B cell (primary cell): ENCODE results near the gene ALPK3. TPM values are rescaled to one million over a fixed set of nuclear protein-coding genes. Genes with fewer than 3 reads are reported as not detected.

Source experiments
- ATAC-seq: fragments of 200-7000 bp; cut with Tn5 transposase; one replicate; pipeline ENCODE4 v1.10.0; 2021; ENCODE audit warnings: low read depth, mild to moderate bottlenecking, moderate number of reproducible peaks, moderate library complexity
- CTCF ChIA-PET: fragments of 350-600 bp; sonication (Branson Sonifier 250); formaldehyde crosslinking; loops from one replicate; lab custom pipeline; 2021; ENCODE audit warnings: antibody characterized with exemption, inconsistent platforms; lab: Charles Lee
- POLR2A ChIA-PET: fragments of 350-600 bp; sonication (Branson Sonifier 250); formaldehyde crosslinking; loops from one replicate; lab custom pipeline; 2021; ENCODE audit warnings: antibody characterized with exemption; lab: Charles Lee
- DNase-seq: peaks from one replicate; pipeline ENCODE4 v3.0.0; 2013
- H2AFZ ChIP-seq: 2 replicates; pipeline ENCODE4 v1.6.1; 2012; ENCODE audit warnings: mild to moderate bottlenecking, low read depth, low read length; ENCODE audit not compliant: insufficient read depth, poor library complexity, severe bottlenecking
- H3K27ac ChIP-seq, 2 donors: 1 replicate in 1 of 2; 2 replicates in 1 of 2; pipeline ENCODE4 v1.5.1; 2012 to 2013; ENCODE audit warnings: low read length in 2 of 2, mild to moderate bottlenecking in 2 of 2, moderate library complexity in 1 of 2
- H3K27me3 ChIP-seq, 4 experiments: fragments of 200-600 bp in 1 of 4; sonication (generic) in 1 of 4; replicated peaks in 1 of 4; 1 replicate in 2 of 4; 2 replicates in 2 of 4; pipeline versions ENCODE4 v1.6.1 to v1.7.0; 2013 to 2016; ENCODE audit warnings: low read length in 3 of 4, mild to moderate bottlenecking in 2 of 4, mixed read lengths in 1 of 4, moderate library complexity in 1 of 4; ENCODE audit not compliant: insufficient read depth in 4 of 4, control insufficient read depth in 3 of 4; ENCODE audit errors: control extremely low read depth in 1 of 4
- H3K36me3 ChIP-seq, 2 experiments: replicated peaks in 1 of 2; 1 replicate in 1 of 2; 2 replicates in 1 of 2; pipeline versions ENCODE4 v1.6.1 to v1.7.1; 2013; ENCODE audit warnings: low read length in 1 of 2; ENCODE audit not compliant: insufficient read depth in 2 of 2, control insufficient read depth in 1 of 2; ENCODE audit errors: control extremely low read depth in 1 of 2, extremely low read depth in 1 of 2
- H3K4me1 ChIP-seq, 2 donors: fragments of 200-600 bp in 1 of 2; sonication (generic) in 1 of 2; 1 replicate in 1 of 2; 2 replicates in 1 of 2; pipeline versions ENCODE4 v1.5.1 to v1.6.1; 2013 to 2017; ENCODE audit warnings: low read length in 2 of 2; ENCODE audit not compliant: control insufficient read depth in 2 of 2, insufficient read depth in 2 of 2
- H3K4me2 ChIP-seq: replicated peaks from 2 replicates; pipeline ENCODE3; 2012; ENCODE audit warnings: mild to moderate bottlenecking, low read depth, low read length; ENCODE audit not compliant: poor library complexity, severe bottlenecking
- H3K4me3 ChIP-seq, 5 experiments: fragments of 200-600 bp in 1 of 5; sonication (generic) in 1 of 5; 1 replicate in 3 of 5; 2 replicates in 2 of 5; pipeline versions ENCODE4 v1.5.1 to v1.7.0; 2011 to 2016; ENCODE audit warnings: low read length in 4 of 5, mild to moderate bottlenecking in 4 of 5, low read depth in 2 of 5, control low read depth in 1 of 5, moderate library complexity in 1 of 5; ENCODE audit not compliant: insufficient read depth in 1 of 5; ENCODE audit errors: control extremely low read depth in 1 of 5, extremely low read depth in 1 of 5
- H3K79me2 ChIP-seq: fragments of 200-600 bp; sonication (generic); one replicate; pipeline ENCODE4 v1.6.0; 2016; ENCODE audit warnings: low read length; ENCODE audit not compliant: control insufficient read depth, insufficient read depth
- H3K9ac ChIP-seq: fragments of 200-600 bp; sonication (generic); 2 replicates; pipeline ENCODE4 v1.6.1; 2017; ENCODE audit warnings: mild to moderate bottlenecking, low read length, moderate library complexity
- H3K9me3 ChIP-seq, 3 donors: one replicate each; pipeline versions ENCODE4 v1.6.1 to v1.7.1; 2013; ENCODE audit warnings: low read length in 2 of 3; ENCODE audit not compliant: control insufficient read depth in 2 of 3, insufficient read depth in 1 of 3; ENCODE audit errors: control extremely low read depth in 1 of 3
- H4K20me1 ChIP-seq: 2 replicates; pipeline ENCODE4 v1.6.0; 2012; ENCODE audit warnings: mild to moderate bottlenecking, low read length; ENCODE audit not compliant: insufficient read depth, control insufficient read depth, poor library complexity, severe bottlenecking
- H3K27ac Mint-ChIP-seq: one replicate; pipeline ENCODE4 v1.8.0; 2021; ENCODE audit warnings: mixed read lengths
- H3K27me3 Mint-ChIP-seq: one replicate; pipeline ENCODE4 v1.8.0; 2021; ENCODE audit warnings: mixed read lengths
- H3K4me1 Mint-ChIP-seq: one replicate; pipeline ENCODE4 v1.8.0; 2021; ENCODE audit warnings: mixed read lengths
- H3K4me3 Mint-ChIP-seq: one replicate; pipeline ENCODE4 v1.8.0; 2021; ENCODE audit warnings: mixed read lengths
- H3K9me3 Mint-ChIP-seq: one replicate; pipeline ENCODE4 v1.8.0; 2022; ENCODE audit warnings: mixed read lengths; ENCODE audit not compliant: insufficient read depth
- EZH2 ChIP-seq: IDR thresholded peaks from 2 replicates; pipeline ENCODE4 v1.6.1; 2012; ENCODE audit warnings: borderline replicate concordance, low read depth, mild to moderate bottlenecking, moderate library complexity, low read length; ENCODE audit not compliant: insufficient read depth, poor library complexity, severe bottlenecking
- WGBS: methylation state at CpG from one replicate; pipeline ENCODE4 v1.1.5; 2013; ENCODE audit warnings: missing lambda C conversion rate; ENCODE audit not compliant: insufficient coverage; 5-methylcytosine and 5-hydroxymethylcytosine counted together
- intact Hi-C: fragments of 100-400 bp; cut with micrococcal nuclease; formaldehyde crosslinking; loops from one replicate; pipeline ENCODE4 v1.10.0; 2022
- polyA plus RNA-seq: library from polyadenylated mRNA; depleted of rRNA; stranded (reverse); fragments of >200 nt; gene quantifications from 2 replicates; pipeline ENCODE4 v1.2.3, GENCODE V29; 2012
- total RNA-seq, 2 donors: library from RNA; stranded (reverse); fragments of 120-200 nt in 1 of 2; gene quantifications; 1 replicate in 1 of 2; 2 replicates in 1 of 2; pipeline versions ENCODE4 v1.2.3 to v1.2.4, GENCODE V29; 2013 to 2022
- TF ChIP-seq, protein P1 (sequence below): fragments of 200-600 bp; IDR thresholded peaks from one replicate; pipeline ENCODE4 v1.8.0; 2022; ENCODE audit warnings: antibody characterized with exemption, mild to moderate bottlenecking

Gene ALPK3
- total and polyA plus RNA-seq, 2 donors (not counting 1 experiment from before 2014, with no cell fraction given), result 0.07 to 0.15 TPM

DNA sequence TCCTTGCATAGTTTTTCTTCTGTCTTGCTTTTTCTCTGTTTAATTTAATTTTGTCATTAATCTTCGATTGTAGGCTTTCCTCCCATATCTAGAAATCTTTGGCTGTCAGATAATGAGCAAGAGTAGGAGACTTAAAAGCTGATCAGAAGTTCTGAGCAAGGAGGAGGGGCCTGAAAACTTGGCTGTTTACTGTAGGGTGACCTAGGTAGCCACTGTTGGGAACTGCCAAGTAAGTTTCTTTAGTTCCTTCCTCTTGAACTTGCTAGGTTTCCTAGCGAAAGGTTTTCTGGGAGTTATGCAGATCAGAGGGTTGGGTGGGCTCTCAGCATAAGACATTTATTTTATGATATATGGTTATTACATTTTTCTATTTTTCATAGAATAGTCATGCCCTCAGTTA, 14.5 kb downstream of the ALPK3 start:
- H3K9me3 ChIP-seq, result no peaks in the 10 kb centered on the region
- intact Hi-C loops, result no loop called here
- no peaks in the 10 kb centered on the region for H3K4me1 ChIP-seq
- no peak for ATAC-seq
- Mint-ChIP-seq H3K27ac (no peak overlapping the region), H3K9me3 (no peaks in the 10 kb centered on the region), H3K4me1 (no peaks in the 10 kb centered on the region), H3K4me3 (no peak overlapping the region), H3K27me3 (peaks cover 23% of the 10 kb centered on the region)
- CTCF ChIA-PET, result no interaction called here
- TF ChIP-seq EZH2, result no peak
- TF ChIP-seq, protein P1, sequence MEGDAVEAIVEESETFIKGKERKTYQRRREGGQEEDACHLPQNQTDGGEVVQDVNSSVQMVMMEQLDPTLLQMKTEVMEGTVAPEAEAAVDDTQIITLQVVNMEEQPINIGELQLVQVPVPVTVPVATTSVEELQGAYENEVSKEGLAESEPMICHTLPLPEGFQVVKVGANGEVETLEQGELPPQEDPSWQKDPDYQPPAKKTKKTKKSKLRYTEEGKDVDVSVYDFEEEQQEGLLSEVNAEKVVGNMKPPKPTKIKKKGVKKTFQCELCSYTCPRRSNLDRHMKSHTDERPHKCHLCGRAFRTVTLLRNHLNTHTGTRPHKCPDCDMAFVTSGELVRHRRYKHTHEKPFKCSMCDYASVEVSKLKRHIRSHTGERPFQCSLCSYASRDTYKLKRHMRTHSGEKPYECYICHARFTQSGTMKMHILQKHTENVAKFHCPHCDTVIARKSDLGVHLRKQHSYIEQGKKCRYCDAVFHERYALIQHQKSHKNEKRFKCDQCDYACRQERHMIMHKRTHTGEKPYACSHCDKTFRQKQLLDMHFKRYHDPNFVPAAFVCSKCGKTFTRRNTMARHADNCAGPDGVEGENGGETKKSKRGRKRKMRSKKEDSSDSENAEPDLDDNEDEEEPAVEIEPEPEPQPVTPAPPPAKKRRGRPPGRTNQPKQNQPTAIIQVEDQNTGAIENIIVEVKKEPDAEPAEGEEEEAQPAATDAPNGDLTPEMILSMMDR, result no peak
- H3K27me3 ChIP-seq, result no peaks in the 10 kb centered on the region
- H3K4me3 ChIP-seq, result no peak overlapping the region
- no peaks in the 10 kb centered on the region for H3K79me2 ChIP-seq
- H2AFZ ChIP-seq, result no peak overlapping the region
- no CpG with 5 or more reads among the region's 2 CpGs for WGBS
- no peaks in the 10 kb centered on the region for H3K36me3 ChIP-seq
- H3K9ac ChIP-seq, result no peak overlapping the region
- no peak overlapping the region for H3K27ac ChIP-seq
- no peak overlapping the region for H3K4me2 ChIP-seq
- no peak for DNase-seq
- POLR2A ChIA-PET, result no interaction called here
- H4K20me1 ChIP-seq, result no peaks in the 10 kb centered on the region

DNA sequence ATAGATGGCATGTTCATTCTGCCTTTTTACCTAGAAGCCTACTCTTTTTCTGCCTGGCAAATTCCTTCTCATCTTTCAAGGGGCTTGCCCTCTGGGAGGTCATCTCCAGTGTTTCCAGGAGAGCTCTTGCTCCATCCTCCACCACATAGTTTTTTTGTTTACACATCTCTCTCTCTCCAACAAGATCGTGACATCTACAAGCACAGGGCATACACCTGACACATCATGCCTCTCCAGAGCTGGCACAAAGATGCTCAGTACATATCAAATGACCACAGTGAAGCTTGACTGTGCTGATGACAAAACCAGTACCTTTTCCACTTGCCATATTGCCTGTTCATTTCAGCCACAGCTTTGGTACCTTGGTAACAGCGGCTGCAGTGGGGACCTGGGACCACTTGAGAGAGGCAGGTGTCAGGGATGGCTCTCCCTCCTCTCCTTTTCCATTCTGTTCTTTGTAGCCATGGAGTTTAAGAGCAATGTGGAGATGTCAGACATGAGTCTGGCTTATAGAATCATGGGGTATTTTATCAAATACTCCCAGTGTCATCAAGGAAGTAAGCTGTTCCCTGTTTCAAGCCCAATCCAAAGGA, 15.4 kb downstream of the ALPK3 start:
- intact Hi-C loops, result no loop called here
- POLR2A ChIA-PET, result no interaction called here

More for the DNA sequence above, 15.4 kb downstream of the ALPK3 start:
- Histone ChIP-seq H3K27ac (no peak overlapping the region), H3K27me3 (no peaks in the 10 kb centered on the region), H3K4me2 (no peak overlapping the region), H3K4me1 (no peaks in the 10 kb centered on the region), H3K79me2 (no peaks in the 10 kb centered on the region), H3K4me3 (no peak overlapping the region), H3K9ac (no peak overlapping the region), H3K36me3 (no peaks in the 10 kb centered on the region), H3K9me3 (no peaks in the 10 kb centered on the region), H4K20me1 (no peaks in the 10 kb centered on the region), H2AFZ (no peak overlapping the region)
- no peak overlapping the region for H3K27ac Mint-ChIP-seq
- no peaks in the 10 kb centered on the region for H3K4me1 Mint-ChIP-seq
- no peak for TF ChIP-seq EZH2
- TF ChIP-seq, protein P1, result no peak
- 85% methylated on average over 2 of the region's 2 CpGs for WGBS
- CTCF ChIA-PET, result no interaction called here
- no peaks in the 10 kb centered on the region for H3K9me3 Mint-ChIP-seq
- H3K4me3 Mint-ChIP-seq, result no peak overlapping the region
- H3K27me3 Mint-ChIP-seq, result peaks cover 23% of the 10 kb centered on the region
- no peak for DNase-seq
- no peak for ATAC-seq
